Measurements from ENCODE around the gene SFSWAP.

DNA sequence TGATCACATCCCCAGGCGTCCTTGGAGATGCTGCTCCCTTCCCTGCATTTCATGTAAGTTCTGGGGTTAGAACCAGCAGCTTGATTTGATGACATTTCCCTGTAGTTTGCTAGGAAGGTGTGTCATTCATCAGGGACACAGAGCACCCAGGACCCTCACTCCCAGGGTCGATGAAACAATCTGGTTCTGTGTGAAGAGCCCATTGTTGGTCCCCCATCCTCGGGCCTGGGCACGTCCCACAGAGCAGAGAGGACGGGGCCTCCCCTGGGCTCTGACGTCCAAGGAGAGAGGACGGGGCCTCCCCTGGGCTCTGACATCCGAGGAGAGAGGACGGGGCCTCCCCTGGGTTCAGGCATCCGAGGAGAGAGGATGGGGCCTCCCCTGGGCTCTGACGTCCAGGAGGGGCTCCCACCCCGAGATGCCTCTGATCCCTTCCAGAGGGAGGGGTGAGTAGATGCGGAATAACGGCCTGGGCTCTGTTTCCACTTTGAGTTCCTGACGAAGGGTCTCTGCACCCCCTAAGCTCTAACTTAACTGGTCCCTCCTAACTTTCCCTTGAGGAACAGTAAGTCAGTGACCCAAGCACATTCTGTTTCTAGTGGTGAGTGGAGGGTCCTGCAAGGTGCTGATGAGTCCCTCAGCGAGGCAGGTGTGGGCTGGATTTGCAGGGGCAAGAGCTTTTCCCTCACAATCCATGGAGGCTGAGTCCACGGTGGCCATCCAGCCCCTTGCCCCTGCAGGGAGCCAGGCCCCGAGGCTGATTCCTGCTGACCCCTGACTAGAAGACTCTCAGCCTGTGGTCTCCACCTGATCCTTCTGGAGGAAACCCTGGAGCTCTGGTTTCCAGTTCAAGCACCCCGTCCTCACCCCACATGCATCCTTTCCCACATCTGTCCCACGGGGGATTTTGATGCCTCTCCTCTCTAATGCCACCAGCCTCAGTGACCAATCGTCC is 35.5 kb upstream of the SFSWAP start:
- TF ChIP-seq, protein P1, sequence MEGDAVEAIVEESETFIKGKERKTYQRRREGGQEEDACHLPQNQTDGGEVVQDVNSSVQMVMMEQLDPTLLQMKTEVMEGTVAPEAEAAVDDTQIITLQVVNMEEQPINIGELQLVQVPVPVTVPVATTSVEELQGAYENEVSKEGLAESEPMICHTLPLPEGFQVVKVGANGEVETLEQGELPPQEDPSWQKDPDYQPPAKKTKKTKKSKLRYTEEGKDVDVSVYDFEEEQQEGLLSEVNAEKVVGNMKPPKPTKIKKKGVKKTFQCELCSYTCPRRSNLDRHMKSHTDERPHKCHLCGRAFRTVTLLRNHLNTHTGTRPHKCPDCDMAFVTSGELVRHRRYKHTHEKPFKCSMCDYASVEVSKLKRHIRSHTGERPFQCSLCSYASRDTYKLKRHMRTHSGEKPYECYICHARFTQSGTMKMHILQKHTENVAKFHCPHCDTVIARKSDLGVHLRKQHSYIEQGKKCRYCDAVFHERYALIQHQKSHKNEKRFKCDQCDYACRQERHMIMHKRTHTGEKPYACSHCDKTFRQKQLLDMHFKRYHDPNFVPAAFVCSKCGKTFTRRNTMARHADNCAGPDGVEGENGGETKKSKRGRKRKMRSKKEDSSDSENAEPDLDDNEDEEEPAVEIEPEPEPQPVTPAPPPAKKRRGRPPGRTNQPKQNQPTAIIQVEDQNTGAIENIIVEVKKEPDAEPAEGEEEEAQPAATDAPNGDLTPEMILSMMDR (IDR thresholded peaks at IDR 0.05; ENCODE audit: poor library complexity, severe bottlenecking): no peak
- no peak for TF ChIP-seq POLR2AphosphoS5 (IDR thresholded peaks at IDR 0.05)
- no peak for TF ChIP-seq EZH2 (IDR thresholded peaks at IDR 0.05; ENCODE audit: borderline replicate concordance, insufficient read depth, low read length, poor library complexity, severe bottlenecking)
- no peak for TF ChIP-seq TAF1 (IDR thresholded peaks at IDR 0.05; ENCODE audit: low read depth)
- no peak for TF ChIP-seq RAD21 (conservative IDR thresholded peaks at IDR 0.05)
- TF ChIP-seq REST (IDR thresholded peaks at IDR 0.05; ENCODE audit: borderline replicate concordance): no peak
- TF ChIP-seq SMC3 (conservative IDR thresholded peaks at IDR 0.05; ENCODE audit: poor library complexity): no peak
- no peak for TF ChIP-seq MXI1 (conservative IDR thresholded peaks at IDR 0.05; ENCODE audit: poor library complexity, severe bottlenecking)
- no peak for TF ChIP-seq EP300 (conservative IDR thresholded peaks at IDR 0.05; ENCODE audit: poor library complexity, severe bottlenecking)

Data from neural cell (in vitro differentiated cells).